Fibroblast of mammary gland (primary cell): ENCODE measurements around the gene TCF7L2.
"Not testable (repeated sequence)": the region's sequence is repeated elsewhere in the genome, so short reads cannot be mapped to it uniquely, and the experiment has no call there.

Experiments
- DNase-seq: peaks from one replicate; pipeline ENCODE4 v3.0.0-alpha.2; 2010; ENCODE audit warnings: low read depth
- H3K4me3 ChIP-seq: 2 replicates; pipeline ENCODE4 v1.5.1; 2011; ENCODE audit warnings: low read depth, mild to moderate bottlenecking, low read length, moderate library complexity; ENCODE audit not compliant: control insufficient read depth
- TF ChIP-seq, protein P1 (sequence below): conservative IDR thresholded peaks from 2 replicates; pipeline ENCODE4 v1.5.1; 2011; ENCODE audit warnings: low read depth, low read length, inconsistent platforms; ENCODE audit not compliant: control insufficient read depth, insufficient read depth

Gene TCF7L2

DNA sequence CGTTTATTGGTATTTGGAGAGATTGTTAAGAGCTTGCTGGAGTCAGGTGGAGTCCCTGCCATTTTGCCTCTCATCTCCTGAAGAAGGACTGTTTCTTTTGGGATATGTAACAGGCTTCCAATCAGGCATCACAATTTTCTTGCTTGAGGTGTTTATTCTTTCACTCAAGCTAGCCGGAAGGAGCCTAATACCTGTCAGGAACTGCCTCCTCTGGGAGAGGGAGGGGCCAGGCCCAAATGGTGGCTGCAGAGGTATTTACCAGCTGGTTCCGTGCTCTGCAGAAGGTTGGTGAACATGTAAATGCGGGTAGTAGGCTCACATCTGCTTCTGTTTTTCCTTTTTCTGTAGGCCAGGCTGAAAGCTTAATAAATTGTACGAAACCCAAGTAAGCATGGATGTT lies 114.0 kb downstream of the TCF7L2 start:
- DNase-seq, result no peak
- TF ChIP-seq, protein P1, sequence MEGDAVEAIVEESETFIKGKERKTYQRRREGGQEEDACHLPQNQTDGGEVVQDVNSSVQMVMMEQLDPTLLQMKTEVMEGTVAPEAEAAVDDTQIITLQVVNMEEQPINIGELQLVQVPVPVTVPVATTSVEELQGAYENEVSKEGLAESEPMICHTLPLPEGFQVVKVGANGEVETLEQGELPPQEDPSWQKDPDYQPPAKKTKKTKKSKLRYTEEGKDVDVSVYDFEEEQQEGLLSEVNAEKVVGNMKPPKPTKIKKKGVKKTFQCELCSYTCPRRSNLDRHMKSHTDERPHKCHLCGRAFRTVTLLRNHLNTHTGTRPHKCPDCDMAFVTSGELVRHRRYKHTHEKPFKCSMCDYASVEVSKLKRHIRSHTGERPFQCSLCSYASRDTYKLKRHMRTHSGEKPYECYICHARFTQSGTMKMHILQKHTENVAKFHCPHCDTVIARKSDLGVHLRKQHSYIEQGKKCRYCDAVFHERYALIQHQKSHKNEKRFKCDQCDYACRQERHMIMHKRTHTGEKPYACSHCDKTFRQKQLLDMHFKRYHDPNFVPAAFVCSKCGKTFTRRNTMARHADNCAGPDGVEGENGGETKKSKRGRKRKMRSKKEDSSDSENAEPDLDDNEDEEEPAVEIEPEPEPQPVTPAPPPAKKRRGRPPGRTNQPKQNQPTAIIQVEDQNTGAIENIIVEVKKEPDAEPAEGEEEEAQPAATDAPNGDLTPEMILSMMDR, result no peak
- H3K4me3 ChIP-seq, result no peak overlapping the region

DNA sequence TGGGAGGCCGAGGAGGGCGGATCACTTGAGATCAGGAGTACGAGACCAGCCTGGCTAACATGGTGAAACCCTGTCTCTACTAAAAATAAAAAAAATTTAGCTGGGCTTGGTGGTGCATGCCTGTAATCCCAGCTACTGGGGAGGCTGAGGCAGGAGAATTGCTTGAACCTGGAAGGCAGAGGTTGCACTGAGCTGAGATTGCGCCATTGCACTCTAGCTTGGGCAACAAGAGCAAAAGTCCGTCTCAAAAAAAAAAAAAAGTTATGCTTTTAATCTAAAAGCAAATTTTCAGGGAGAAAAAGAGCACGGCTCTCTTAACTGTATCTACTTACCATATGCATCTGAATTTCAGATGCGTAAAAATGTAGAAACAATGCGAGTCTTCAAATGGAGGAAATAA lies 116.1 kb downstream of the TCF7L2 start:
- DNase-seq, H3K4me3 ChIP-seq: not testable (repeated sequence)

DNA sequence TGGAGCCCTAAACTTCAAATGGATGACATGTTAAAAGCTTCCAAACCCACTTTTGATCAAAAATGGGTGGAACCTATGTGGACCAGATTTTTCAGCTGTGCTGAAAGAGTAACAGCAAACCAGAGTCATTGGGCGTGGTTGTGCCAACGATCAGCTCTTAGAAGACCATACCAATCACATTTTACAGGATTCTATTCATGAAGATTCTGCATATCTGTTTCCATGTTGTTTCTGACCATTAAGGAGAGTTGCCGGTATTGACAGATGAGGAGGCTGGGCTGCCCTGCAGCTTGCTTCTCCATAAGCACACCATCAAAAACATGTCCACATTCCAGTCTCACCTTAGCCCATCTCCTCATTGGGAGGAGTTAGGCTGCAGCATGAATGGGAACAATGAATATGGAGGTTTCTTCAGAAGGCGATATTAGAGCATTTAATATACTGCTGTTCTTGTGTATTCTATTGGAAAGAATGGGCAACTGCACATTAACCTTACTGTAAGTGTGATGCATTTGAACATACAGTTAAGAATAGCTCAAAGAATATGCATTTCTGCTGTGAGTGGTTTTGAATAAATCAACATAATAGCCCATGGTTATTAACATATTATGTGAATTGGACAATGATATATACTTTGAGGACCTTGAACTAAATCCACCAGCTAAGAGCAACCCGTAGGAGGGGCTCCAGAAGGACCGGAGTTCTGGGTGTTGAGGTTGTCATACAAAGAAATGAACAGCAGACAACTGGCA lies 116.7 kb downstream of the TCF7L2 start:
- TF ChIP-seq, protein P1, result no peak
- no peak for DNase-seq
- no peak overlapping the region for H3K4me3 ChIP-seq

DNA sequence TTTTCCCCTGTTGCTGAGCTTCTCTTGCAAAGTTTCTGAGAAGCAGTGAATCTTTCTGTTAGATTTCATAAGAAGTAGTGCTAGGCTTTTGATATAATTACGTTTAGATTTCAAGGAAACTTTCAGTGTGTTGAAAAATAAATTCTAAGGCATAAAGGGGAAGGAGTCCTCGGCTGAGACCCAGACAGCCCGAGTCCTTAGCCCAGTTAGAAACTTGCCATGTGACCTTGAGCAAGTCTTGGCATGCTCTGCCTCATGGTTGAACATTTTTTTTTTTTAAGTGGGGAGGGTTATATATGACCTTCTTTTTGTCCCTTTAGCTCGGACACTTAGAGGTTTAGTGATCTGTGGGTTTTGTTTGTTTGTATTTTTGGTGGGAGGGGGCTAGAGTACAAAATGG lies 117.5 kb downstream of the TCF7L2 start:
- no peak for DNase-seq
- TF ChIP-seq, protein P1, result no peak

DNA sequence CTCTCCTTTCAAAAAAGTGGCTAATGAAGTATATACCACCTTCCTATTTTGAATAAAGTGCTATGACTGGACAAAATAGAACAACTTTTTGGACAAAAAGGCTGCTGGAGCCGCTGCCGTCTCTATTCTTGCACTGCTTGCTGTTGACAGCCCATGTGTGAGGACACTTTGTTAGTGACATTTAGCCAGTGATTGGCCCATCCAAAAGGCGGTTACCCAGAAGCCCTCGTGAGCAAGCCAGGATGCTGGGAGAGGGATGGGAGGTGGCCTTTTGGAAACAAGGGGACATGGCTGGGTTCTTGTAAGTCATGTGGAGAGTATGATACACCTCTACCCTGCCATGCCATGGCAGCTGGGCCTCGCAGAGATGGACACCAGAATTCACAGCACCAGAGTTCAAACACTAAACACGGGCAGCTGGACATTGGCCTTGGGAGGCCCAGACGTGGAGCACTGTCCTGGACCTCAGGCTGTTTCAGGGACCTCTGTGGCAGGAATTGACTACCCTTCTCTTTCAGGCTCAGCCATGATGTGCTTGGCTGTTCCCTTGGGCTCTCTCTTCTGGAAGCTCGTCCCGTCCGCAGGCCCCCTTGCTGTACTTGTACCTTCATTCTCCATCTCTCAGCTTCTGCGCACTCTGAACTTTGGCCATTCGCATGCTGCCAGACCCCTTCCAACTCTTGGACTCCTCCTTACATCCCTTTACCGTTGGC lies 118.3 kb downstream of the TCF7L2 start:
- no peak for DNase-seq
- H3K4me3 ChIP-seq, result no peak overlapping the region
- TF ChIP-seq, protein P1, result no peak

More for the DNA sequence above, 117.5 kb downstream of the TCF7L2 start:
- no peak overlapping the region for H3K4me3 ChIP-seq

DNA sequence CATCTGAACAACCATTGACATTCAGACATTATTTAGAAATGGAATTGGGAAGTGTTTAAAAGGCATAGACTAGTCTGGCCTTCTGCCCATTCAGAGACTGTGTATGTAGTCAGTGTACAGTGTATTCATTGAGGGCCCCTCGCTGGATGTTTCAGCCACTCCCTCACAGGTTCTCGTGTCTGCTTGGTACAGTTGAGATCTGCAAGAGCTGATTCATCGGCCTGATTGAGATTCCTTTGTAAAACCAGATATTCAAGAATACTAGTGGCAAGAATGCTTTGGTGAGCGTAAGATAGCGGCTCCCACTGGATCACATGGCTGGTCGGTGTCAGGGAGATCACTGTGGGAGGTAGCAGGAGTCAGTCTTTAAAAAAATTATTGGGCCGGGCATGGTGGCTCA lies 119.5 kb downstream of the TCF7L2 start:
- TF ChIP-seq, protein P1, result no peak
- DNase-seq, result no peak
- no peak overlapping the region for H3K4me3 ChIP-seq

DNA sequence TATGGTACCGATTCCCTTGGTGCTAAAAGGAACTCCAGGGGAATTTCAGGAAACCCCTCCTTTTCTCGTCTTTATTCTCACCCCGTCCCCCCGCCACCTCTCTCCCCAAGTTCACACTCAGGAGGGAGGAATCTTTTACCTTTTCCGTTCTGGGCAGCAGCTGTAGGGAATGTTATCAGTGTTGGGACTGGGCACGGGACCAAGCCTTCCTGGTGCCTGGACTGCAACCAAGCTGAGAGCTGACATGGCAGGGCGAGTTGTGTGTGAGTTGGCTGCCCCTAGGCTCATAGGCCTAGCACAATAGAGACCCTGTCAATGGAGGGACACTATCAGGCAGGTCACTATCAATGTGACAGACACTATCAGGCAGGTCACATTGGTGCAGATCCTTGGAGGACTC lies 121.4 kb downstream of the TCF7L2 start:
- no peak for DNase-seq
- H3K4me3 ChIP-seq, result no peak overlapping the region
- TF ChIP-seq, protein P1, result no peak
